SK-N-SH (cell line): ENCODE measurements around the gene PRR22. TPM values are rescaled to one million over a fixed set of nuclear protein-coding genes. Genes with fewer than 3 reads are reported as not detected.

Experiments
- CTCF ChIA-PET: fragments of 300-600, 350-600 bp; formaldehyde crosslinking; extraction: SDS; loops from one replicate; lab custom pipeline; 2021; lab: Yijun Ruan, JAX
- POLR2A ChIA-PET: fragments of 350-600 bp; sonication (Branson Sonifier 250); formaldehyde crosslinking; extraction: SDS; loops from one replicate; lab custom pipeline; 2020; ENCODE audit warnings: antibody characterized with exemption, inconsistent platforms; lab: Yijun Ruan, JAX
- DNase-seq: peaks from one replicate; pipeline ENCODE4 v3.0.0; 2012
- H2AFZ ChIP-seq: fragments of 200-600 bp; sonication (generic); 2 replicates; pipeline ENCODE4 v1.8.1; 2016; ENCODE audit warnings: antibody characterized with exemption, mild to moderate bottlenecking, low read depth
- H3F3A ChIP-seq: fragments of 200-600 bp; sonication (generic); replicated peaks from 2 replicates; pipeline ENCODE3; 2016; ENCODE audit warnings: antibody characterized with exemption, mild to moderate bottlenecking; ENCODE audit not compliant: insufficient read depth
- H3K27ac ChIP-seq, 2 experiments: fragments of 200-500 bp in 1 of 2; fragments of 200-600 bp in 1 of 2; sonication (Bioruptor generic) in 1 of 2; sonication (generic), shearing (Covaris generic) in 1 of 2; 2 replicates each; pipeline versions ENCODE4 v1.5.1 to v1.6.1; 2014 to 2016; ENCODE audit warnings: low read depth in 2 of 2, inconsistent platforms in 1 of 2, low read length in 1 of 2, mild to moderate bottlenecking in 1 of 2, mixed read lengths in 1 of 2
- H3K27me3 ChIP-seq: fragments of 200-600 bp; sonication (generic), shearing (Covaris generic); 2 replicates; pipeline ENCODE4 v1.6.1; 2016; ENCODE audit warnings: mixed run types; ENCODE audit not compliant: insufficient read depth
- H3K36me3 ChIP-seq, 2 experiments: fragments of 200-500 bp in 1 of 2; fragments of 200-600 bp in 1 of 2; sonication (Bioruptor generic) in 1 of 2; sonication (generic) in 1 of 2; replicated peaks in 1 of 2; 2 replicates each; pipeline versions ENCODE3 to v1.5.1; 2014 to 2016; ENCODE audit warnings: low read length in 1 of 2, mild to moderate bottlenecking in 1 of 2; ENCODE audit not compliant: insufficient read depth in 2 of 2, control insufficient read depth in 1 of 2
- H3K4me1 ChIP-seq, 2 experiments: fragments of 200-500 bp in 1 of 2; fragments of 200-600 bp in 1 of 2; sonication (Bioruptor generic) in 1 of 2; sonication (generic), shearing (Covaris generic) in 1 of 2; 2 replicates each; pipeline versions ENCODE4 v1.5.1 to v1.6.1; 2014 to 2016; ENCODE audit warnings: low read depth in 1 of 2, low read length in 1 of 2, mixed run types in 1 of 2; ENCODE audit not compliant: insufficient read depth in 2 of 2, control insufficient read depth in 1 of 2
- H3K4me2 ChIP-seq: fragments of 200-600 bp; sonication (generic), shearing (Covaris generic); 2 replicates; pipeline ENCODE4 v1.6.1; 2017; ENCODE audit warnings: mixed run types
- H3K4me3 ChIP-seq, 2 experiments: fragments of 200-500 bp in 1 of 2; fragments of 200-600 bp in 1 of 2; sonication (Bioruptor generic) in 1 of 2; sonication (generic), shearing (Covaris generic) in 1 of 2; 2 replicates each; pipeline versions ENCODE4 v1.5.1 to v1.8.1; 2014 to 2016; ENCODE audit warnings: low read depth in 2 of 2, inconsistent platforms in 1 of 2, low read length in 1 of 2, mild to moderate bottlenecking in 1 of 2, mixed read lengths in 1 of 2, moderate library complexity in 1 of 2
- H3K79me2 ChIP-seq: fragments of 200-600 bp; sonication (generic); 2 replicates; pipeline ENCODE4 v1.8.1; 2017; ENCODE audit warnings: mild to moderate bottlenecking; ENCODE audit not compliant: insufficient read depth
- H3K9ac ChIP-seq: fragments of 200-600 bp; sonication (generic); 2 replicates; pipeline ENCODE4 v1.6.1; 2017; ENCODE audit warnings: mixed run types
- H3K9me2 ChIP-seq: fragments of 200-600 bp; sonication (generic); 2 replicates; pipeline ENCODE4 v1.6.1; 2017; ENCODE audit warnings: mixed run types
- H3K9me3 ChIP-seq: fragments of 200-600 bp; sonication (generic); 2 replicates; pipeline ENCODE4 v1.6.1; 2017; ENCODE audit warnings: mixed run types, mild to moderate bottlenecking, moderate library complexity
- H4K20me1 ChIP-seq: fragments of 200-600 bp; sonication (generic); 2 replicates; pipeline ENCODE4 v1.6.1; 2017; ENCODE audit warnings: mild to moderate bottlenecking, mixed run types; ENCODE audit not compliant: insufficient read depth
- CHD2 ChIP-seq: fragments of 150-350 bp; IDR thresholded peaks from 2 replicates; pipeline ENCODE4 v1.6.1; 2018; ENCODE audit warnings: low read length; ENCODE audit not compliant: partially characterized antibody
- ELF1 ChIP-seq: IDR thresholded peaks from 2 replicates; pipeline ENCODE4 v1.4.0; 2012
- EP300 ChIP-seq, 2 experiments: IDR thresholded peaks; 2 replicates each; pipeline versions ENCODE4 v1.4.0 to v1.6.1; 2012; ENCODE audit warnings: borderline replicate concordance in 1 of 2, low read depth in 1 of 2, low read length in 1 of 2
- EZH2phosphoT487 ChIP-seq: fragments of 200-600 bp; sonication (generic); IDR thresholded peaks from 2 replicates; pipeline ENCODE4 v1.6.1; 2017; ENCODE audit warnings: low read depth, mixed run types, mild to moderate bottlenecking, antibody characterized with exemption, moderate library complexity, borderline replicate concordance
- JUND ChIP-seq: IDR thresholded peaks from 2 replicates; pipeline ENCODE4 v1.4.0; 2012
- NFIC ChIP-seq: IDR thresholded peaks from 2 replicates; pipeline ENCODE4 v1.4.0; 2012; ENCODE audit warnings: borderline replicate concordance
- POLR2AphosphoS5 ChIP-seq: IDR thresholded peaks from 2 replicates; pipeline ENCODE4 v1.6.1; 2012; ENCODE audit warnings: low read depth, low read length
- RCOR1 ChIP-seq: fragments of 150-350 bp; IDR thresholded peaks from 2 replicates; pipeline ENCODE4 v1.6.1; 2017; ENCODE audit warnings: antibody characterized with exemption, low read length
- RFX5 ChIP-seq: IDR thresholded peaks from 2 replicates; pipeline ENCODE4 v1.6.1; 2012; ENCODE audit warnings: mild to moderate bottlenecking, improper control_type of control experiment, low read length
- RXRA ChIP-seq: IDR thresholded peaks from 2 replicates; pipeline ENCODE4 v1.4.0; 2012; ENCODE audit warnings: low read depth, mild to moderate bottlenecking, borderline replicate concordance
- SMC3 ChIP-seq: IDR thresholded peaks from 2 replicates; pipeline ENCODE4 v1.6.1; 2012; ENCODE audit warnings: low read depth, low read length, improper control_type of control experiment
- TAF1 ChIP-seq: IDR thresholded peaks from 2 replicates; pipeline ENCODE4 v1.6.1; 2012; ENCODE audit warnings: low read depth, mild to moderate bottlenecking, low read length, moderate library complexity, borderline replicate concordance
- TCF12 ChIP-seq: IDR thresholded peaks from 2 replicates; pipeline ENCODE4 v1.4.0; 2012
- YY1 ChIP-seq: IDR thresholded peaks from 2 replicates; pipeline ENCODE4 v1.4.0; 2012; ENCODE audit warnings: low read depth, mild to moderate bottlenecking
- WGBS: methylation state at CpG from one replicate; pipeline ENCODE4 v1.1.6; 2017; ENCODE audit warnings: low lambda C conversion rate; 5-methylcytosine and 5-hydroxymethylcytosine counted together
- polyA plus RNA-seq, 3 experiments: library from polyadenylated mRNA; depleted of rRNA; stranded (reverse); fragments of >200 nt; gene quantifications; 2 replicates each; pipeline ENCODE4 v1.2.3, GENCODE V29; 2012
- TF ChIP-seq, protein P1 (sequence below): fragments of 150-350 bp; IDR thresholded peaks from 2 replicates; pipeline ENCODE4 v1.6.1; 2016; ENCODE audit warnings: mild to moderate bottlenecking, low read depth, low read length
- TF ChIP-seq, protein P2 (sequence below): fragments of 150-350 bp; IDR thresholded peaks from 2 replicates; pipeline ENCODE4 v1.6.1; 2017; ENCODE audit warnings: antibody characterized with exemption, low read length, low read depth, borderline replicate concordance
- TF ChIP-seq, protein P3 (sequence below): IDR thresholded peaks from 2 replicates; pipeline ENCODE4 v1.6.1; 2012; ENCODE audit warnings: mild to moderate bottlenecking, low read depth, low read length, moderate library complexity
- TF ChIP-seq, protein P4 (sequence below): fragments of 200-600 bp; sonication (generic); IDR thresholded peaks from 2 replicates; pipeline ENCODE4 v1.6.1; 2017; ENCODE audit warnings: antibody characterized with exemption, mild to moderate bottlenecking, moderate library complexity

The PRR22 gene
- polyA plus RNA-seq, 1 of the 3 experiments (the other 2 are of a cell fraction): 0.82 TPM

DNA sequence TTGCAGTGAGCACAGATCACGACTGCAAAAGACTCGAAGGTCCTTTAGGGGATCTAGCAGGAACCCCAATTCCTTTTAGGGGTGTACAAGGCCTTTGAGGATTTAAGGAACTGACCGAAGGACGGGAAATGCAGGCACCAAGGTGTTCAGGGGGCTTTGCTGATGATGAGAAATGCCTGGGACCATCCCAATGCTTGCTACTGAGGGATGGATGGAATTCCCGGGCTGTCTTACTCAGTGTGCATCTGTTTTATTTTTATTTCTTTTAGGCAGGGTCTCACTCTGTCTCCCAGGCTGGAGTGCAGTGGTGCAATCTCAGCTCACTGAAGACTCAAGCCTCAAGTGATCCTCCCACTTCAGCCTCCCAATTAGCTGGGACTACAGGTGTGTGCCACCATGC lies 11.3 kb downstream of the PRR22 start:
- peak overlapping the region; percentile 70; the same call in 1 of the 2 replicates for H2AFZ ChIP-seq
- no peaks in the 10 kb centered on the region for H3K36me3 ChIP-seq
- no peaks in the 10 kb centered on the region for H3K9me2 ChIP-seq
- no peak overlapping the region for H3K9ac ChIP-seq
- H3K4me2 ChIP-seq: no peak overlapping the region; the same call in 1 of the 2 replicates
- H3K27ac ChIP-seq: no peak overlapping the region
- ChIA-PET CTCF (interaction anchor here (1.0 to 3.0 kb wide), 8 partner anchors 15 to 249 kb away, joined by 3 to 19 read pairs (median 4); no protein-coding TSS in a partner anchor), POLR2A (no interaction called here)
- H4K20me1 ChIP-seq: no peaks in the 10 kb centered on the region
- H3K79me2 ChIP-seq: no peaks in the 10 kb centered on the region
- 82% methylated on average over 5 of the region's 5 CpGs for whole genome bisulfite sequencing
- no peaks in the 10 kb centered on the region; a peak in 1 of 4 replicates for H3K4me1 ChIP-seq
- H3K4me3 ChIP-seq: no peak overlapping the region
- no peak for TF ChIP-seq TCF12
- no peak for TF ChIP-seq JUND
- no peaks in the 10 kb centered on the region for H3K27me3 ChIP-seq
- no peaks in the 10 kb centered on the region for H3K9me3 ChIP-seq
- no peak for DNase-seq
- H3F3A ChIP-seq: no peaks in the 10 kb centered on the region

DNA sequence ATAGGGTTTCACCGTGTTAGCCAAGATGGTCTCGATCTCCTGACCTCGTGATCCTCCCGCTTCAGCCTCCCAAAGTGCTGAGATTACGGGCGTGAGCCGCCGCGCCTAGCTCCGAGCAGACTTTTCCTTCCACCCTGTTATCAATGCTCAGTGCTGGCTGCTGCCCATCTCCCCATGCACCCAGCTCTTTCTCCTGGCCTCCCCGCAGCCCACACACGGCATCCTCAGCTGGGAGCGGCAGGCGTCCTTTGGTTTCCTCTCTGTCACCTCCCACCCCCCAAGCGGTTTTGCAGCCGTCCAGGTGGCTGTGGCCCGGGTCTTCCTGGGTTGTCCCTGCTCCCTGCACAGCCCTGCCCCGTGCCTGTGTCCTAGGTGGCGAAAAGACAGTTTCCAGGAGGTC lies 12.1 kb downstream of the PRR22 start:
- H3K27me3 ChIP-seq: no peaks in the 10 kb centered on the region
- CTCF ChIA-PET: interaction anchor here (3.0 kb wide), 1 partner anchor 250 kb away, joined by 10 read pairs; no protein-coding TSS in a partner anchor
- 92% methylated on average over 18 of the region's 19 CpGs for WGBS
- H2AFZ ChIP-seq: no peak overlapping the region
- H3K36me3 ChIP-seq: no peaks in the 10 kb centered on the region
- no peaks in the 10 kb centered on the region; a peak in 1 of 4 replicates for H3K4me1 ChIP-seq
- H3K4me3 ChIP-seq: no peak overlapping the region
- H4K20me1 ChIP-seq: no peaks in the 10 kb centered on the region
- no peaks in the 10 kb centered on the region for H3K9me3 ChIP-seq
- no peaks in the 10 kb centered on the region for H3F3A ChIP-seq
- no peaks in the 10 kb centered on the region for H3K9me2 ChIP-seq
- H3K4me2 ChIP-seq: no peak overlapping the region
- no peak for DNase-seq
- POLR2A ChIA-PET: no interaction called here
- TF ChIP-seq EZH2phosphoT487 (no peak), CHD2 (no peak), POLR2AphosphoS5 (no peak), TCF12 (no peak), RXRA (no peak), SMC3 (no peak), ELF1 (no peak), YY1 (no peak), EP300 (IDR thresholded peaks at IDR 0.05; ENCODE audit: borderline replicate concordance in 1 of 2, low read depth in 1 of 2, low read length in 1 of 2) (no peak), RFX5 (no peak), RCOR1 (no peak), TAF1 (no peak), NFIC (no peak)
- TF ChIP-seq, protein P1, sequence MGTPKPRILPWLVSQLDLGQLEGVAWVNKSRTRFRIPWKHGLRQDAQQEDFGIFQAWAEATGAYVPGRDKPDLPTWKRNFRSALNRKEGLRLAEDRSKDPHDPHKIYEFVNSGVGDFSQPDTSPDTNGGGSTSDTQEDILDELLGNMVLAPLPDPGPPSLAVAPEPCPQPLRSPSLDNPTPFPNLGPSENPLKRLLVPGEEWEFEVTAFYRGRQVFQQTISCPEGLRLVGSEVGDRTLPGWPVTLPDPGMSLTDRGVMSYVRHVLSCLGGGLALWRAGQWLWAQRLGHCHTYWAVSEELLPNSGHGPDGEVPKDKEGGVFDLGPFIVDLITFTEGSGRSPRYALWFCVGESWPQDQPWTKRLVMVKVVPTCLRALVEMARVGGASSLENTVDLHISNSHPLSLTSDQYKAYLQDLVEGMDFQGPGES: no peak
- TF ChIP-seq, protein P2, sequence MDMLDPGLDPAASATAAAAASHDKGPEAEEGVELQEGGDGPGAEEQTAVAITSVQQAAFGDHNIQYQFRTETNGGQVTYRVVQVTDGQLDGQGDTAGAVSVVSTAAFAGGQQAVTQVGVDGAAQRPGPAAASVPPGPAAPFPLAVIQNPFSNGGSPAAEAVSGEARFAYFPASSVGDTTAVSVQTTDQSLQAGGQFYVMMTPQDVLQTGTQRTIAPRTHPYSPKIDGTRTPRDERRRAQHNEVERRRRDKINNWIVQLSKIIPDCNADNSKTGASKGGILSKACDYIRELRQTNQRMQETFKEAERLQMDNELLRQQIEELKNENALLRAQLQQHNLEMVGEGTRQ: no peak
- TF ChIP-seq, protein P3, sequence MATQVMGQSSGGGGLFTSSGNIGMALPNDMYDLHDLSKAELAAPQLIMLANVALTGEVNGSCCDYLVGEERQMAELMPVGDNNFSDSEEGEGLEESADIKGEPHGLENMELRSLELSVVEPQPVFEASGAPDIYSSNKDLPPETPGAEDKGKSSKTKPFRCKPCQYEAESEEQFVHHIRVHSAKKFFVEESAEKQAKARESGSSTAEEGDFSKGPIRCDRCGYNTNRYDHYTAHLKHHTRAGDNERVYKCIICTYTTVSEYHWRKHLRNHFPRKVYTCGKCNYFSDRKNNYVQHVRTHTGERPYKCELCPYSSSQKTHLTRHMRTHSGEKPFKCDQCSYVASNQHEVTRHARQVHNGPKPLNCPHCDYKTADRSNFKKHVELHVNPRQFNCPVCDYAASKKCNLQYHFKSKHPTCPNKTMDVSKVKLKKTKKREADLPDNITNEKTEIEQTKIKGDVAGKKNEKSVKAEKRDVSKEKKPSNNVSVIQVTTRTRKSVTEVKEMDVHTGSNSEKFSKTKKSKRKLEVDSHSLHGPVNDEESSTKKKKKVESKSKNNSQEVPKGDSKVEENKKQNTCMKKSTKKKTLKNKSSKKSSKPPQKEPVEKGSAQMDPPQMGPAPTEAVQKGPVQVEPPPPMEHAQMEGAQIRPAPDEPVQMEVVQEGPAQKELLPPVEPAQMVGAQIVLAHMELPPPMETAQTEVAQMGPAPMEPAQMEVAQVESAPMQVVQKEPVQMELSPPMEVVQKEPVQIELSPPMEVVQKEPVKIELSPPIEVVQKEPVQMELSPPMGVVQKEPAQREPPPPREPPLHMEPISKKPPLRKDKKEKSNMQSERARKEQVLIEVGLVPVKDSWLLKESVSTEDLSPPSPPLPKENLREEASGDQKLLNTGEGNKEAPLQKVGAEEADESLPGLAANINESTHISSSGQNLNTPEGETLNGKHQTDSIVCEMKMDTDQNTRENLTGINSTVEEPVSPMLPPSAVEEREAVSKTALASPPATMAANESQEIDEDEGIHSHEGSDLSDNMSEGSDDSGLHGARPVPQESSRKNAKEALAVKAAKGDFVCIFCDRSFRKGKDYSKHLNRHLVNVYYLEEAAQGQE: no peak
- TF ChIP-seq, protein P4, sequence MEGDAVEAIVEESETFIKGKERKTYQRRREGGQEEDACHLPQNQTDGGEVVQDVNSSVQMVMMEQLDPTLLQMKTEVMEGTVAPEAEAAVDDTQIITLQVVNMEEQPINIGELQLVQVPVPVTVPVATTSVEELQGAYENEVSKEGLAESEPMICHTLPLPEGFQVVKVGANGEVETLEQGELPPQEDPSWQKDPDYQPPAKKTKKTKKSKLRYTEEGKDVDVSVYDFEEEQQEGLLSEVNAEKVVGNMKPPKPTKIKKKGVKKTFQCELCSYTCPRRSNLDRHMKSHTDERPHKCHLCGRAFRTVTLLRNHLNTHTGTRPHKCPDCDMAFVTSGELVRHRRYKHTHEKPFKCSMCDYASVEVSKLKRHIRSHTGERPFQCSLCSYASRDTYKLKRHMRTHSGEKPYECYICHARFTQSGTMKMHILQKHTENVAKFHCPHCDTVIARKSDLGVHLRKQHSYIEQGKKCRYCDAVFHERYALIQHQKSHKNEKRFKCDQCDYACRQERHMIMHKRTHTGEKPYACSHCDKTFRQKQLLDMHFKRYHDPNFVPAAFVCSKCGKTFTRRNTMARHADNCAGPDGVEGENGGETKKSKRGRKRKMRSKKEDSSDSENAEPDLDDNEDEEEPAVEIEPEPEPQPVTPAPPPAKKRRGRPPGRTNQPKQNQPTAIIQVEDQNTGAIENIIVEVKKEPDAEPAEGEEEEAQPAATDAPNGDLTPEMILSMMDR: no peak
- H3K9ac ChIP-seq: no peak overlapping the region
- no peaks in the 10 kb centered on the region for H3K79me2 ChIP-seq
- H3K27ac ChIP-seq: no peak overlapping the region
